NCI-H2107 treated with DMSO at 0.1 percent for 48 hours (cell line): ENCODE data around the gene TBC1D1.
"Not testable (repeated sequence)": the region's sequence is repeated elsewhere in the genome, so short reads cannot be mapped to it uniquely, and the experiment has no call there.

Source experiments
- DNase-seq: peaks from one replicate; lab custom pipeline; 2025; ENCODE audit not compliant: unreplicated experiment; lab: John Stamatoyannopoulos, UW

The TBC1D1 gene

GRCh38 chr4:37922328-37922727, 31.4 kb downstream of the TBC1D1 start:
- DNase-seq, result no peak

GRCh38 chr4:37923089-37923488, 32.2 kb downstream of the TBC1D1 start:
- not testable (repeated sequence) for DNase-seq

DNA sequence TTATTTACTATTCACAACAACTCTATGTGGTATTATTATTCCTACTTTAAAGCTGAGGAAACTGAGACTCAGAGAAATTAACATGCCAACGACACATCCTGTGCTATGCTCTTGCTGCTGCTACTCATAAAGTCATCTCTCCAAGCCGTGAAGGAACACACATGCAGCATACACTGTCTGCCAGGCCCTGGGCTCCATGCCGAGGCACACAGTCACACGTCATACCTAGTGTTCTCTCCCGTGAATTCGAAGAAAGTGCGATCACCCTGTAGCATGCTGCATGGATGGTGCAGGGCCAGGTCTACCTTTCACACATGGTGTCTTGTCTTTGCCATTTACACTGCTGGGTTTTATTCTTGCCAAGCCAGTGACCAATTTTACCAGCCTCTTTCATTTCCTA, 34.1 kb downstream of the TBC1D1 start:
- DNase-seq, result no peak

DNA sequence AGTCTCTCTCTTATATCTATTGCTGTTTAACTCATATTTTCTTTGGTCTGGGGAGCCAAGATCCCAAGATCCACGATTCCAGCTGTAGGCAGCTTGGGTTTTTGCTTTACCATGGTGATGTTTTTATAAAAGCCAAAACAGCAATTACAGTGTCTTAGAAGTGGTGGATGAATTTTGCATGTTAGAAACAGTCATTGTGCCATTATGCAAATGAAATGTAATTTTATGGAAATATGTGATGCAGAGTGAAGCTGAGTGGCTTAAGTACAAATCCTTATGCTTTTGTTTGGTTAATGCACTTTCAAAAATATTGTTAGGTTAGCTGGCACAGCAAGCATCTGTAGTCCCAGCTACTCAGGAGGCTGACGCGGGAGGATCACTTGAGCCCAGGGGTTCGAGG, 36.5 kb downstream of the TBC1D1 start:
- DNase-seq, result no peak

DNA sequence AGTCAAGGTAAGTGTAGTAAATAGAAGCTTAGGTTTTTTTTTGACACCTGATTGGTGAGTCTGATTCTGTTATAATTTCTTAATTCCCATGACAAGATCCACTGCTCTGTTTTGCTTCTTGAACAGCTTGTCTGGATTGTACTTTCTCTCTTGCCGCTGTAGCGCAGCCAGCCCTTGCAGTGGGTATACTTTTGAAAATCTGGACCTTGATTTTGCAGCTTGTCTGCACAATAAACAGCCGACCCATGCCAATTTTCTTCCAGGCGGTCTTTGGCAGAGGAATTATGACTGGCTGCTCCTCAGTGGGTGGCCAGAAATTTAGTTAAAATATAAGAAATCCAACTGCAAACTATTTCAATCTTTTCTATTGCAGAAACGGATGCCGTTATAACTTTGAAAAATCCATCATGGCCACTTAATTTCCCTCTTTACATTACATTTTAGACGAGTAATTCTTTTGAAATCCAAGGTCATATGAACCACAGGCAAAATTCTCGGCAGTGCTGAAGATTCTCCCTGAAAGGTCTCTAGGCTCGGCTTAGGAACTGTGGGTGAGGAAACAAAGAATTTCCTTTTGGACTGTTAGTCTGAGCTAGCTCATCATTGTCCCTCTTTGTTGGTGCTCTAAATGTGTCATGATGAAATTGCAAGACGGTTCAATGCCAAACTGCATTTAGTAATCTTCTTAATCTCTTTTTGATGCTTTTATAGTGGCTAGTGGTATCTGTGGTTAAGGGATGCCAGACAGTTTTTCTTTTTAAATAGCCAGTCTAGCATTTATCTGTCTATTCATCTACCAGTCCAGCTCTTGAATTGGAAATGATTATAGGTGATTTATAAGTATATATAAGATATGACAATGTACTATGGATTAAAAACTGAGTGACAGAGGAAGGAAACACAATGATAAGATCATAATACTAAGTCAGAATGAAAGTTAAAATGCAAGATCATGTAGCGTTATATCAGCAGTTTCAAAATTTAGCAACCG, 37.8 kb downstream of the TBC1D1 start:
- no peak for DNase-seq

- DNase-seq, result no peak
Measured at GRCh38 chr4:37934096-37934495, 43.2 kb downstream of the TBC1D1 start.

- DNase-seq, result no peak
Measured at GRCh38 chr4:37934609-37935008, 43.7 kb downstream of the TBC1D1 start.

DNA sequence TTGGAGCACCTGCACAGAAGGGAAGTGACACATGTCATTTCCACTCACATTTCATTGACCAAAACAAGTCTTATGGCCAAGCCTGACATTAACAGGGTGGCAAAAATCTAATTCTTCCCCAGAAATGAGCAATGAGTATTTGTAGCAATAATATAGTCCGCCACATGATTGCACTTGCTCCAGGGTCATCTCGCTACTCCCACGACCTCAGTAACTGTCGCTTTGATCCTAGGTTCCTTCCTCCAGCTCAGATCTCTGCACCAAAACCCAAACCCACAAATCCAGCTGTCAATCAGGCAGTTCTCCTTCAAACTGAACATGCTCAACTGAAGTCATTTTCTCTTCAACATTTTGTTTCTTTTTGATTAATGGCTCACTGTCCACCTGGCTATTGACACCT, 44.1 kb downstream of the TBC1D1 start:
- DNase-seq, result no peak

DNA sequence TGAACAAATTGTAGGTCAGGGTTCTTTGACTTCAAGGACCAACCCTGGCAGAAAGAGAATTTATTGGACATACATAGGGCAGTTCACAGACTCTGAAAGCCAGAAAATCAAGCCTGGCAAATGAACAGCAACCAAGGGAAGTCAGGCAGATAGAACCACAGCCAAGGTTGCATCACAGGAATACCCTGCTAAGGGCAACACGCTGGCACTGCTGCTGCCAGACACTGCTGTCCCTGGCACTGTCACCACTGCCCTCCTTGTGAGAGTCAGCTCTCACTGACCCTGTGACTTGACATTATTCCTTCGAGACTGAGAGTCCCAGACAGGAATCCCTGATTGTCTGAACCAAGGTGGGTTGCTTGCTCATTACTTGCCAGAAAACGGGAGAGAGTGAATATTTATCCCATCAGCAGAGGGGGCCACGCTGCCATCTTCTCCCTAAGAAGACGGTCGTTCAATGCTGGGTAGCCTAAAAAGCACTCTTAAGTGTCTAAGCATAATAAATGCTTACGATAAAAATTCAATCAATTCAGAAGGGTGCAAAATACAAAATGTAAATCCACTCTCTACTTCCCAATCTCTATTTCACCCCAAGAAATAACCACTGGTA, 46.1 kb downstream of the TBC1D1 start:
- DNase-seq, result no peak

DNA sequence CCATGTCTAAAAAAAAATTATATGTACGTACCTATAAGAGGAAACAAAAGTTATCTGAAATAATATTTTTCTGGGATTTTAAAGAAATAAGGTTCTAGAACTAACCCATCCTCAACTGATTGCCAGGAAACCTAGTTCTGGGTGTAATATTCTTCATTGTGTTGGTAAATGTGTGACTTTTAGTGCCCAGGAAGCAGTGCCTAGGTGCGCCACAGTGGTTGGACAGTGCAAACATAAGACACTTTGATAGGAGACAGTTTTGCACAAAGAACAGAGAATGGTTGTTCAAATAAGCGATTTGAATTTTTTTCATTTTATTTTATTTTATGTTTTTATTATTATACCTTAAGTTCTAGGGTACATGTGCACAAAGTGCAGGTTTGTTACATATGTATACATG, 47.3 kb downstream of the TBC1D1 start:
- DNase-seq, result no peak

GRCh38 chr4:37946503-37947179, 55.8 kb downstream of the TBC1D1 start:
- no peak for DNase-seq

DNA sequence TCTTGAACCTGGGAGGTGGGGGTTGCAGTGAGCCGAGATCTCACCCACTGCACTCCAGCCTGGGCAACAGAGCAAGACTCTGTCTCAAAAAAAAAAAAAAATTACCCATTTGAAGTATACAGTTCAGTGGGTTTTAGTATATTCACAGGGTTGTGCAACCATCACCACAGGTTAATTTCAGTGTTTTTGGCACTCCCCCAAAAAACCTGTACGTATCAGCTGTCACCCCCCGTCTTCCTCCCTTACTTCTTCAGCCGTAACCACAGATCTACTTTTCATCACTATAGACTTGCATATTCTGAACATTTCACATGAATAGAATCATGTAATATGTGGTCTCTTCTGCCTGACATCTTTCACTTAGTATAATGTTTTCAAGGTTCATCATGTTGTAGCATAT, 57.7 kb downstream of the TBC1D1 start:
- DNase-seq, result no peak

- no peak for DNase-seq
Measured at GRCh38 chr4:37949636-37950426, 58.9 kb downstream of the TBC1D1 start.

DNA sequence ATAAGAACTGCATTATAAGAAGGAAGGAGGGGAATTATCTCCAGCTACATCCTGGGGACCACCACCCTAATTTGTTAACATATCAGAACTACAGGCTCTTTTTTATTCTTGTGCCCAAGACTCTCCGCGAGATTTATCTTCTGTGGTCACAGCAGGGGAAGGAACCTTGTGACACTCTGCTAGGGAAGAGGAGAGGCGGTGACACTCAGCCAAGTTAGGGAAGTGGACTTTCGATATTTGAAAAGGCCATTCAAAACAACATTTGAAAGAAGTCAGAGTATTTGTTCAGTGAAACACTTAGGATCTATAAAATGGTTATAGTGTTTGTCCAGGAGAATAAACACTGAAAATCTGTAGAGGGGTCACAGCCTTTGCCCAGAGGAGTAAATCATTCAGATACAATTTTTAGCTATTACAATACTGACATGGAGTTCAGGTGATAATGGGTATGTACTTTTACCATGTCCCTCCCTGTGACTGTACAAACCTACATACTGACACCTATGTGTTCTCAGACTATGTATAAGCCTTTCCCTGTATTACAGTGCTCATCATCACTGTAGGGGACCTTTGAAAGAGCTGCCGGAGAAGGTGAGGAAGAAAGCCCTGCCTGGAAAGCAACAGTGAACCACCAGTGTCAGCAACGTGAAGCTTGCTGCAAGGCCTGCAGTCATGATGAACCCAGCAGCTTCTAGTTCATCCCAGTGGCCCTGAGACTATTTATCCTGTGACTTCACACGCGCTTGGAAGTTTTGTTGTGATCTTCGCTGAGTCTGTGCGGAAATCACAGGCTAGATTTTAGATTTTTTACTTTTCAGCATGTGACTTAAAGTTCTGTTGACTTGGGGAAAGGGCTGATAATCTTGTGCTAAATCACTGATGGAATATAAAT, 60.8 kb downstream of the TBC1D1 start:
- no peak for DNase-seq

DNA sequence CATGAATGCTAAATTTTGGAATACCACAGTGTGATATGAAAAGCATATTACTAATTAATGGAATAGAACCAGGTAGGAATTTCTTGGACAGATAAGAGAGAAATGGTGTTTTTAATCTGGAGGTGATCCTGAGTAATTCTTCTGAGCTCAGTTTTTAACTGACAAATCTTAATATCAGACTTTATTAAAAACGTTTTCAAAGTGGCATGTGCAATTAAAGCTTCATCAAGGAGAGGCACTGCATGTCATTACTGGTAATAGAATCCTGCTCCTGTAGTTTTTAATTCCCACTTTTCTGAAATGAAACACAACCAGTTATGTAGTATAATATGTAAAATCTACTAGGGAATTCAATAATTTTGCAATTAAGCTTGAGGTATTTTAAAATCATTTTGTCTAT, 62.3 kb downstream of the TBC1D1 start:
- DNase-seq, result no peak

DNA sequence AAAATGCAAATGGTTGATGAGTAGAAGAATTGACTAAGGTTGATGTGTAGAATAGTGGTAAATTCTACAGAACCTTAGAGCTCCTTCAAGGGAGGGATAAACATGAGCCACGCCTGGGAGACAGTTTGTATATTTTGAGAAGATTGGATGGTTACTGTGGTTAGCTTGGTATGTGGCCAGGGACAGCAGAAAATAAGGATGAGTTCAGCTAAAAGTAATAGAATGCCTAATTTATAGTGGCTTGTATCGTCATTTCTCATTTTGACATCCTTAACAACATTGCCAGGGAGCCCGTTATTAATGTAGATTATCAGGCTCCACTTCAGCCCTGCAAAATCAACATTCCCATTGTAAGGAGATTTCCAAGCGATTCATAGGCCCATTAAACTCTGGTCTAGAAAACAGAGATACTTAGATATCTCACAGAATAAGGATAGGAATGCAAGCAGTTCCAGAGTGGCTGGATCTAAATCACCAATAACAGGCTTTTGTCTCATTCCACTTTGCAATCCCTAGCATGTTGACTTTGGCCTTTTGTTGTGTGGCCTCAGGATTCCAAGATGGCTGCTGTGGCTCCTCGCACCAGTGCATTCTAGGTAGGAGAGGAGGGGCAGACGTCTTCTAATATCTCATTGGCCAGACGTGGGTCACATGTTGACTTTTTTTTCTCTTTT, 62.9 kb downstream of the TBC1D1 start:
- DNase-seq, result no peak

GRCh38 chr4:37956941-37957340, 66.1 kb downstream of the TBC1D1 start:
- DNase-seq, result no peak

- DNase-seq, result no peak
Measured at GRCh38 chr4:37958932-37959331, 68.0 kb downstream of the TBC1D1 start.

DNA sequence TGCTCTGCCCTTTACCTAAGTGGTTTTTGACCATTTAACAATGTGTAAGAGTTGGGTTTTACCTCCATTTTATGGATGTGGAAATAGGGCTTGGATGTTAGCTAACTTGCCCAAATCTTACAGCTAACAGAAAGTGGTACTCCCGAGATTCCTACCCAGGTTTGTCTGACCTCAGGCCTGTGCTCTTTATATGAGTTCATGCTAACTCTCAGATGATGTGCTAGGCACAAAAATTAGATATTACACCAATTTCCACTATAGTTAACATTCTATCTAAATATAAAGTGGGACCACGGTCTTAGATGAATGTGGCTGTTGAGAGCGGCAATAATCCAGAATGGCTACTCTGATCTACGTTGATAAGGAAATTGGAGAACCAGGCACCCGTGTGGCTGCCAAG, 69.2 kb downstream of the TBC1D1 start, which contains the start of gene PTTG2:
Gene PTTG2 (plus strand): TSS at position 301 of the 400 bp plus-strand sequence. CDS start 37 bp downstream, at position 338.
- DNase-seq, result no peak
